ENCODE data around the gene TRPM7.

Gene TRPM7, protein sequence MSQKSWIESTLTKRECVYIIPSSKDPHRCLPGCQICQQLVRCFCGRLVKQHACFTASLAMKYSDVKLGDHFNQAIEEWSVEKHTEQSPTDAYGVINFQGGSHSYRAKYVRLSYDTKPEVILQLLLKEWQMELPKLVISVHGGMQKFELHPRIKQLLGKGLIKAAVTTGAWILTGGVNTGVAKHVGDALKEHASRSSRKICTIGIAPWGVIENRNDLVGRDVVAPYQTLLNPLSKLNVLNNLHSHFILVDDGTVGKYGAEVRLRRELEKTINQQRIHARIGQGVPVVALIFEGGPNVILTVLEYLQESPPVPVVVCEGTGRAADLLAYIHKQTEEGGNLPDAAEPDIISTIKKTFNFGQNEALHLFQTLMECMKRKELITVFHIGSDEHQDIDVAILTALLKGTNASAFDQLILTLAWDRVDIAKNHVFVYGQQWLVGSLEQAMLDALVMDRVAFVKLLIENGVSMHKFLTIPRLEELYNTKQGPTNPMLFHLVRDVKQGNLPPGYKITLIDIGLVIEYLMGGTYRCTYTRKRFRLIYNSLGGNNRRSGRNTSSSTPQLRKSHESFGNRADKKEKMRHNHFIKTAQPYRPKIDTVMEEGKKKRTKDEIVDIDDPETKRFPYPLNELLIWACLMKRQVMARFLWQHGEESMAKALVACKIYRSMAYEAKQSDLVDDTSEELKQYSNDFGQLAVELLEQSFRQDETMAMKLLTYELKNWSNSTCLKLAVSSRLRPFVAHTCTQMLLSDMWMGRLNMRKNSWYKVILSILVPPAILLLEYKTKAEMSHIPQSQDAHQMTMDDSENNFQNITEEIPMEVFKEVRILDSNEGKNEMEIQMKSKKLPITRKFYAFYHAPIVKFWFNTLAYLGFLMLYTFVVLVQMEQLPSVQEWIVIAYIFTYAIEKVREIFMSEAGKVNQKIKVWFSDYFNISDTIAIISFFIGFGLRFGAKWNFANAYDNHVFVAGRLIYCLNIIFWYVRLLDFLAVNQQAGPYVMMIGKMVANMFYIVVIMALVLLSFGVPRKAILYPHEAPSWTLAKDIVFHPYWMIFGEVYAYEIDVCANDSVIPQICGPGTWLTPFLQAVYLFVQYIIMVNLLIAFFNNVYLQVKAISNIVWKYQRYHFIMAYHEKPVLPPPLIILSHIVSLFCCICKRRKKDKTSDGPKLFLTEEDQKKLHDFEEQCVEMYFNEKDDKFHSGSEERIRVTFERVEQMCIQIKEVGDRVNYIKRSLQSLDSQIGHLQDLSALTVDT (N-terminal part only)

GRCh38 chr15:50686469-50687301 lies at the start of gene TRPM7:
TRPM7 (minus strand) TSS chr15:50686797; CDS start chr15:50686533, 264 bp downstream.
- FAIRE-seq (no peak), DNase-seq (ENCODE audit: insufficient read length, low spot score) (peak; percentile 51)
- TF ChIP-seq, protein P1, sequence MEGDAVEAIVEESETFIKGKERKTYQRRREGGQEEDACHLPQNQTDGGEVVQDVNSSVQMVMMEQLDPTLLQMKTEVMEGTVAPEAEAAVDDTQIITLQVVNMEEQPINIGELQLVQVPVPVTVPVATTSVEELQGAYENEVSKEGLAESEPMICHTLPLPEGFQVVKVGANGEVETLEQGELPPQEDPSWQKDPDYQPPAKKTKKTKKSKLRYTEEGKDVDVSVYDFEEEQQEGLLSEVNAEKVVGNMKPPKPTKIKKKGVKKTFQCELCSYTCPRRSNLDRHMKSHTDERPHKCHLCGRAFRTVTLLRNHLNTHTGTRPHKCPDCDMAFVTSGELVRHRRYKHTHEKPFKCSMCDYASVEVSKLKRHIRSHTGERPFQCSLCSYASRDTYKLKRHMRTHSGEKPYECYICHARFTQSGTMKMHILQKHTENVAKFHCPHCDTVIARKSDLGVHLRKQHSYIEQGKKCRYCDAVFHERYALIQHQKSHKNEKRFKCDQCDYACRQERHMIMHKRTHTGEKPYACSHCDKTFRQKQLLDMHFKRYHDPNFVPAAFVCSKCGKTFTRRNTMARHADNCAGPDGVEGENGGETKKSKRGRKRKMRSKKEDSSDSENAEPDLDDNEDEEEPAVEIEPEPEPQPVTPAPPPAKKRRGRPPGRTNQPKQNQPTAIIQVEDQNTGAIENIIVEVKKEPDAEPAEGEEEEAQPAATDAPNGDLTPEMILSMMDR (IDR thresholded peaks at IDR 0.05; ENCODE audit: insufficient read depth, missing control alignments) = no peak

DNA sequence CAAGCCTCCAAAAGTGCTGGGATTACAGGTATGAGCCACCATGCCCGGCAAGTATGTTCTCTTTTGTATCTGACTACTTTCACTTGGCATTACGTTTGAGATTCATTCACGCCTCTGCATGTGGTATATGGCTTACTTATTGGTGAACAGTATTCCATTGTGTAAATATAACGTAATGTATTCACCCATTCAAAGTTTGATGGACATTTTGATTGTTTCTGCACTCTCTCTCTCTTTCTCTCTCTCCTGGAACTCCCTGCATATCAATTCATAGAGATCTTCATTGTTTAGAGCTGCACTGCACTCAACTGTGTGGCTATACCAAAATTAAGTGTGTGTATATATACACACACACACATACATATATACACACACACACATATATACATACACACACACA lies 48.6 kb upstream of the TRPM7 start:
- TF ChIP-seq, protein P1 (IDR thresholded peaks at IDR 0.05; ENCODE audit: insufficient read depth, missing control alignments) = no peak
- no peak for FAIRE-seq

DNA sequence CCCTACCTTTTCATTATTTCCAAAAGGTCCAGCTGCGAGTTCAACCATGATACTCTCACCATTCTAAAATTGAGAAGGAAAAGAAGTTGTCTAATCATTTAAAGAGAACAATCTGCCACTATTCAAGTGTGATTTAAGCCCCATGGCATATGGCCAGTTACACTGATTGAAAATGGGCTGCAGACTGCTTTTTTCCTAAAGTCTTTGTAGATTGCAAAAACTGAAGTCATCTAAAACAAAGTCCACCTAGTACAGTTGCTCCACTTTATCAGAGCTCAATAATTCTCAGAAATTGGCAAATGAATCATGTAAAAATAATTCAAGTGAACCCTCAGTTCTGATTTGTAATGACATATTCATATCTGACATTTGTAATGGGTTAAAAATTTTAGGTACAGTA lies 39.7 kb upstream of the TRPM7 start:
- FAIRE-seq = no peak
- TF ChIP-seq, protein P1 (IDR thresholded peaks at IDR 0.05; ENCODE audit: insufficient read depth, missing control alignments) = no peak
- DNase-seq (ENCODE audit: insufficient read length, low spot score) = no peak

More for the DNA sequence above, 48.6 kb upstream of the TRPM7 start:
- no peak for DNase-seq (ENCODE audit: insufficient read length, low spot score)

GRCh38 chr15:50718700-50719125 lies 32.1 kb upstream of the TRPM7 start:
- TF ChIP-seq, protein P1 (IDR thresholded peaks at IDR 0.05; ENCODE audit: insufficient read depth, missing control alignments) = no peak
- DNase-seq (ENCODE audit: insufficient read length, low spot score) (no peak), FAIRE-seq (no peak)

- no peak for DNase-seq (ENCODE audit: insufficient read length, low spot score)
- no peak for FAIRE-seq
- TF ChIP-seq, protein P1 (IDR thresholded peaks at IDR 0.05; ENCODE audit: insufficient read depth, missing control alignments) = no peak
Measured at GRCh38 chr15:50712018-50712417, 25.4 kb upstream of the TRPM7 start.

GRCh38 chr15:50710585-50710984 lies 24.0 kb upstream of the TRPM7 start:
- TF ChIP-seq, protein P1 (IDR thresholded peaks at IDR 0.05; ENCODE audit: insufficient read depth, missing control alignments) = no peak
- DNase-seq (ENCODE audit: insufficient read length, low spot score) = no peak
- no peak for FAIRE-seq
